Endothelial cell of umbilical vein (primary cell): ENCODE measurements around the gene ZNF438. TPM values are rescaled to one million over a fixed set of nuclear protein-coding genes. Genes with fewer than 3 reads are reported as not detected.
"Not testable (repeated sequence)": the region's sequence is repeated elsewhere in the genome, so short reads cannot be mapped to it uniquely, and the experiment has no call there.

ENCODE experiments used
- BruUV-seq: library from RNA; stranded (reverse); fragments of 400-500 nt; replicated peaks from 2 replicates; lab custom pipeline; 2021; lab: Mats Ljungman, UMichigan
- CTCF ChIA-PET: fragments of 300-600, 350-600 bp; sonication (Branson Sonifier 250); formaldehyde crosslinking; loops from one replicate; lab custom pipeline; 2021; ENCODE audit warnings: antibody characterized with exemption, inconsistent platforms; lab: Charles Lee
- POLR2A ChIA-PET: fragments of 300-600, 350-600 bp; sonication (Branson Sonifier 250); formaldehyde crosslinking; loops from one replicate; lab custom pipeline; 2021; ENCODE audit warnings: antibody characterized with exemption, inconsistent platforms; lab: Charles Lee
- DNase-seq: peaks from one replicate; pipeline ENCODE4 v3.0.0-alpha.2; 2011; ENCODE audit warnings: low read depth, low spot score
- FAIRE-seq: peaks from 2 replicates; lab custom pipeline; 2011; peaks lifted over from hg19 to GRCh38; lab: Jason Lieb, UNC
- H2AFZ ChIP-seq: 2 replicates; pipeline ENCODE4 v1.6.0; 2012; ENCODE audit warnings: low read depth, low read length, control low read depth, inconsistent platforms
- H3K27ac ChIP-seq: 2 replicates; pipeline ENCODE4 v1.5.1; 2011; ENCODE audit warnings: low read depth, mild to moderate bottlenecking, control low read depth, low read length, moderate library complexity; ENCODE audit not compliant: insufficient read depth
- H3K27me3 ChIP-seq, 2 experiments: 2 replicates each; pipeline versions ENCODE4 v1.6.0 to v1.6.1; 2011; ENCODE audit warnings: low read length in 2 of 2, mixed read lengths in 1 of 2; ENCODE audit not compliant: control insufficient read depth in 2 of 2, insufficient read depth in 2 of 2
- H3K36me3 ChIP-seq, 2 experiments: 2 replicates in 1 of 2; 3 replicates in 1 of 2; pipeline ENCODE4 v1.5.1; 2011; ENCODE audit warnings: low read length in 2 of 2, mild to moderate bottlenecking in 1 of 2, moderate library complexity in 1 of 2; ENCODE audit not compliant: control insufficient read depth in 2 of 2, insufficient read depth in 2 of 2; ENCODE audit errors: extremely low read depth in 1 of 2
- H3K4me1 ChIP-seq: 3 replicates; pipeline ENCODE4 v1.5.1; 2011; ENCODE audit warnings: mild to moderate bottlenecking, low read length; ENCODE audit not compliant: control insufficient read depth, insufficient read depth; ENCODE audit errors: extremely low read depth
- H3K4me2 ChIP-seq: 2 replicates; pipeline ENCODE4 v1.6.1; 2011; ENCODE audit warnings: low read length, control low read depth, mixed read lengths; ENCODE audit not compliant: insufficient read depth
- H3K4me3 ChIP-seq, 3 experiments: fragments of 200-600 bp in 1 of 3; sonication (generic), shearing (Covaris generic) in 1 of 3; replicated peaks in 1 of 3; 2 replicates each; pipeline ENCODE4 v1.5.1; 2011 to 2016; ENCODE audit warnings: control low read depth in 3 of 3, low read length in 3 of 3, mild to moderate bottlenecking in 2 of 3, inconsistent platforms in 1 of 3, low read depth in 1 of 3, moderate library complexity in 1 of 3; ENCODE audit not compliant: insufficient read depth in 1 of 3
- H3K79me2 ChIP-seq: 2 replicates; pipeline ENCODE4 v1.6.0; 2012; ENCODE audit warnings: low read length, inconsistent platforms; ENCODE audit not compliant: control insufficient read depth, insufficient read depth
- H3K9ac ChIP-seq: replicated peaks from 2 replicates; pipeline ENCODE3; 2011; ENCODE audit warnings: low read length, control low read depth; ENCODE audit not compliant: insufficient read depth; ENCODE audit errors: extremely low read depth
- H3K9me1 ChIP-seq: replicated peaks from 3 replicates; pipeline ENCODE4 v1.6.0; 2011; ENCODE audit warnings: mild to moderate bottlenecking, low read length; ENCODE audit not compliant: control insufficient read depth, insufficient read depth; ENCODE audit errors: extremely low read depth
- H3K9me3 ChIP-seq: replicated peaks from 2 replicates; pipeline ENCODE4 v1.5.1; 2012; ENCODE audit warnings: low read length, inconsistent platforms; ENCODE audit not compliant: control insufficient read depth, insufficient read depth
- H4K20me1 ChIP-seq: replicated peaks from 2 replicates; pipeline ENCODE3; 2011; ENCODE audit warnings: mild to moderate bottlenecking, low read length; ENCODE audit not compliant: control insufficient read depth, insufficient read depth; ENCODE audit errors: extremely low read depth
- EZH2 ChIP-seq: IDR thresholded peaks from 2 replicates; pipeline ENCODE4 v1.6.1; 2012; ENCODE audit warnings: borderline replicate concordance, low read depth, mild to moderate bottlenecking, moderate library complexity, low read length, inconsistent platforms; ENCODE audit not compliant: severe bottlenecking
- FOS ChIP-seq: IDR thresholded peaks from 2 replicates; pipeline ENCODE4 v1.6.1; 2011; ENCODE audit warnings: mild to moderate bottlenecking, low read length, moderate library complexity, borderline replicate concordance; ENCODE audit not compliant: insufficient read depth
- GATA2 ChIP-seq: IDR thresholded peaks from 2 replicates; pipeline ENCODE4 v1.7.0; 2011; ENCODE audit warnings: low read depth, mild to moderate bottlenecking, moderate library complexity, mixed read lengths, low read length; ENCODE audit not compliant: insufficient read length, insufficient read depth
- JUN ChIP-seq: IDR thresholded peaks from 2 replicates; pipeline ENCODE4 v1.6.1; 2011; ENCODE audit warnings: borderline replicate concordance, low read depth; ENCODE audit not compliant: insufficient read length, insufficient read depth
- MYC ChIP-seq: IDR thresholded peaks from one replicate; pipeline ENCODE4 v1.6.1; 2011; ENCODE audit warnings: mild to moderate bottlenecking, low read depth, low read length
- POLR2A ChIP-seq: IDR thresholded peaks from 2 replicates; pipeline ENCODE4 v1.6.1; 2012; ENCODE audit warnings: low read depth, mild to moderate bottlenecking, control low read depth, low read length
- dilution Hi-C: fragments of 300-500 bp; cut with MboI; formaldehyde crosslinking; loops from one replicate; pipeline ENCODE4 v1.15.0; 2019; ENCODE audit warnings: low sequenced_read_pairs; ENCODE audit not compliant: extremely low pct_ligation_motif_present
- intact Hi-C: fragments of 100-400 bp; cut with micrococcal nuclease; formaldehyde crosslinking; loops from one replicate; pipeline ENCODE4 v1.10.0; 2022
- polyA plus RNA-seq, 4 experiments: library from polyadenylated mRNA; depleted of rRNA in 3 of 4; stranded (reverse) in 3 of 4; unstranded in 1 of 4; fragments of >200 nt; gene quantifications; 2 replicates each; pipeline versions ENCODE4 v1.2.1 to v1.2.3, GENCODE V29; 2011 to 2012; ENCODE audit warnings: missing spikeins in 1 of 4
- total RNA-seq: library from RNA; stranded (reverse); gene quantifications from 2 replicates; pipeline ENCODE4 v1.2.3, GENCODE V29; 2021
- TF ChIP-seq, protein P1 (sequence below): IDR thresholded peaks from 2 replicates; pipeline ENCODE4 v1.6.1; 2011; ENCODE audit not compliant: insufficient read depth, insufficient read length

The ZNF438 gene
- total and polyA plus RNA-seq, 2 donors (not counting 3 experiments of a cell fraction or from before 2014, with no cell fraction given): 7.2 to 15.1 TPM

DNA sequence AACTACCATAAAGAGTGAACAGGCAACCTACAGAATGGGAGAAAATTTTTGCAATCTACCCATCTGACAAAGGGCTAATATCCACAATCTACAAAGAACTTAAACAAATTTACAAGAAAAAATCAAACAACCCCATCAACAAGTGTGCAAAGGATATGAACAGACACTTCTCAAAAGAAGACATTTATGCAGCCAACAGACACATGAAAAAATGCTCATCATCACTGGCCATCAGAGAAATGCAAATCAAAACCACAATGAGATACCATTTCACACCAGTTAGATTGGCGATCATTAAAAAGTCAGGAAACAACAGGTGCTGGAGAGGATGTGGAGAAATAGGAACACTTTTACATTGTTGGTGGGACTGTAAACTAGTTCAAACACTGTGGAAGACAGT is 5.4 kb downstream of the ZNF438 start:
- intact Hi-C loops, H3K27ac ChIP-seq, FAIRE-seq, H3K36me3 ChIP-seq, dilution Hi-C loops, H3K79me2 ChIP-seq, H3K9me1 ChIP-seq, H3K9me3 ChIP-seq, DNase-seq, H4K20me1 ChIP-seq, H3K4me3 ChIP-seq, H3K27me3 ChIP-seq, BruUV-seq, POLR2A ChIA-PET, H3K9ac ChIP-seq, H2AFZ ChIP-seq, H3K4me2 ChIP-seq: not testable (repeated sequence)
- peaks cover 16% of the 10 kb centered on the region for H3K4me1 ChIP-seq
- CTCF ChIA-PET: interaction anchor here (1.2 to 1.8 kb wide), 2 partner anchors 10 to 243 kb away, joined by 4 to 5 read pairs; no protein-coding TSS in a partner anchor

DNA sequence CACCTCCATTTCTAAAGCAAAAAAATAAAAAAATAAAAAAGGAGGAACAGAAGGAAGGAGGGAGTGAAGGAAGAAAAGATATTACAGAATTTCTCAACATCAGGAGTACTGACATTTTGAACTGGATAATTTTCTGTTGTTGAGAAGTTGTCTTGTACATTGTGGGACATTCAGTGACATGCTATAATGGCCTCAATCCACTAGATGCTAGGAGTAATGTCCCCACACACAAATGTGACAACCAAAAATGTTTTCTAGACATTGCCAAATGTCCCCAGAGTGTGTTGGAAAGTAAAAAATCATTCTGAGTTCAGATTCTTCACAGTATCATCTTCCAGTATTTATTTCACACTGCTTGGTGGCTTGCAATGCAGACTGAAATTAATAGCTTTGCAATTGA is 6.5 kb downstream of the ZNF438 start:
- H3K79me2 ChIP-seq: no peaks in the 10 kb centered on the region
- no peaks in the 10 kb centered on the region for H4K20me1 ChIP-seq
- DNase-seq: no peak
- no peak for FAIRE-seq
- H3K9me1 ChIP-seq: no peaks in the 10 kb centered on the region
- ChIA-PET CTCF (interaction anchor here (1.2 to 1.8 kb wide), 3 partner anchors 9 to 403 kb away, joined by 3 to 5 read pairs (median 4); no protein-coding TSS in a partner anchor), POLR2A (no interaction called here)
- no TSS peak for BruUV-seq
- H3K36me3 ChIP-seq: no peaks in the 10 kb centered on the region
- H3K9me3 ChIP-seq: no peaks in the 10 kb centered on the region
- H3K4me3 ChIP-seq: no peak overlapping the region
- intact Hi-C loops (no loop called here), dilution Hi-C loops (no loop called here)
- TF ChIP-seq JUN (no peak), GATA2 (no peak), POLR2A (no peak), FOS (no peak), EZH2 (no peak), MYC (no peak)
- TF ChIP-seq, protein P1, sequence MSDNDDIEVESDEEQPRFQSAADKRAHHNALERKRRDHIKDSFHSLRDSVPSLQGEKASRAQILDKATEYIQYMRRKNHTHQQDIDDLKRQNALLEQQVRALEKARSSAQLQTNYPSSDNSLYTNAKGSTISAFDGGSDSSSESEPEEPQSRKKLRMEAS: no peak
- H3K27me3 ChIP-seq: no peaks in the 10 kb centered on the region
- no peak overlapping the region for H3K4me2 ChIP-seq
- no peak overlapping the region for H3K27ac ChIP-seq
- H2AFZ ChIP-seq: no peak overlapping the region
- peaks cover 4% of the 10 kb centered on the region for H3K4me1 ChIP-seq
- H3K9ac ChIP-seq: no peak overlapping the region
